Stimulated activated CD8-positive, alpha-beta memory T cell treated with anti-CD3 and anti-CD28 coated beads, Interleukin-4, amount 100 ng/mL, for 4 hours (primary cell): ENCODE measurements around the gene BMERB1.

ENCODE experiments used
- DNase-seq, 2 donors: peaks; one replicate each; pipeline ENCODE4 v3.0.0-alpha.2; 2020; ENCODE audit warnings: low read depth in 2 of 2, low spot score in 1 of 2

The BMERB1 gene

GRCh38 chr16:15608398-15609285, 174.3 kb downstream of the BMERB1 start:
- no peak for DNase-seq

- no peak for DNase-seq
These were observed 174.9 kb downstream of the BMERB1 start for GRCh38 chr16:15609286-15609649.

GRCh38 chr16:15610369-15610871, 176.0 kb downstream of the BMERB1 start:
- DNase-seq, result no peak

GRCh38 chr16:15611610-15612009, 177.2 kb downstream of the BMERB1 start:
- no peak for DNase-seq

- DNase-seq, result no peak
These were observed 179.3 kb downstream of the BMERB1 start for GRCh38 chr16:15613676-15614075.

GRCh38 chr16:15616012-15616411, 181.6 kb downstream of the BMERB1 start:
- no peak for DNase-seq

GRCh38 chr16:15616475-15617165, 182.2 kb downstream of the BMERB1 start:
- DNase-seq, result no peak

GRCh38 chr16:15617901-15618300, 183.5 kb downstream of the BMERB1 start:
- DNase-seq, result no peak

- DNase-seq, result no peak
These were observed 184.0 kb downstream of the BMERB1 start for GRCh38 chr16:15618392-15618791.

GRCh38 chr16:15620611-15621195, 186.3 kb downstream of the BMERB1 start:
- no peak for DNase-seq

- DNase-seq, result no peak
These were observed 187.1 kb downstream of the BMERB1 start for GRCh38 chr16:15621456-15621855.

- DNase-seq, result no peak
These were observed 187.5 kb downstream of the BMERB1 start for GRCh38 chr16:15621889-15622288.

GRCh38 chr16:15631730-15632409, 197.5 kb downstream of the BMERB1 start:
- no peak for DNase-seq

- no peak for DNase-seq
These were observed 201.5 kb downstream of the BMERB1 start for GRCh38 chr16:15635926-15636325.

- no peak for DNase-seq
These were observed 202.0 kb downstream of the BMERB1 start for GRCh38 chr16:15636392-15636873.
